Immature natural killer cell (primary cell): ENCODE measurements around the gene PTPRZ1. TPM values are rescaled to one million over a fixed set of nuclear protein-coding genes. Genes with fewer than 3 reads are reported as not detected.

Source experiments
- DNase-seq, 3 donors: peaks; one replicate each; pipeline ENCODE4 v3.0.0; 2022; ENCODE audit warnings: mixed read lengths in 1 of 3
- H3K27ac Mint-ChIP-seq, 6 donors: one replicate each; pipeline ENCODE4 v1.8.0; 2020; ENCODE audit warnings: mixed read lengths in 6 of 6, mild to moderate bottlenecking in 5 of 6, inconsistent platforms in 4 of 6, moderate library complexity in 3 of 6
- H3K27me3 Mint-ChIP-seq, 3 donors: one replicate each; pipeline ENCODE4 v1.8.0; 2020 to 2021; ENCODE audit warnings: low read depth in 3 of 3, mild to moderate bottlenecking in 3 of 3, mixed read lengths in 3 of 3, moderate library complexity in 3 of 3, inconsistent platforms in 1 of 3
- H3K36me3 Mint-ChIP-seq, 3 donors: one replicate each; pipeline ENCODE4 v1.8.0; 2020; ENCODE audit warnings: mixed read lengths in 3 of 3, inconsistent platforms in 2 of 3, mild to moderate bottlenecking in 2 of 3
- H3K4me1 Mint-ChIP-seq, 2 donors: one replicate each; pipeline ENCODE4 v1.8.0; 2020; ENCODE audit warnings: inconsistent platforms in 2 of 2, mild to moderate bottlenecking in 2 of 2, mixed read lengths in 2 of 2, moderate library complexity in 1 of 2
- H3K4me3 Mint-ChIP-seq, 5 donors: one replicate each; pipeline ENCODE4 v1.8.0; 2020; ENCODE audit warnings: mild to moderate bottlenecking in 5 of 5, mixed read lengths in 5 of 5, inconsistent platforms in 3 of 5, moderate library complexity in 3 of 5
- H3K9me3 Mint-ChIP-seq, 6 donors: one replicate each; pipeline ENCODE4 v1.8.0; 2020; ENCODE audit warnings: mild to moderate bottlenecking in 6 of 6, mixed read lengths in 6 of 6, inconsistent platforms in 4 of 6, moderate library complexity in 3 of 6
- polyA plus RNA-seq, 3 donors: library from polyadenylated mRNA; unstranded; fragments of 300-500 nt; fragmentation: Illumina TruSeq; gene quantifications; one replicate each; pipeline ENCODE4 v1.2.3, GENCODE V29; 2021

Gene PTPRZ1
- not detected for polyA plus RNA-seq

DNA sequence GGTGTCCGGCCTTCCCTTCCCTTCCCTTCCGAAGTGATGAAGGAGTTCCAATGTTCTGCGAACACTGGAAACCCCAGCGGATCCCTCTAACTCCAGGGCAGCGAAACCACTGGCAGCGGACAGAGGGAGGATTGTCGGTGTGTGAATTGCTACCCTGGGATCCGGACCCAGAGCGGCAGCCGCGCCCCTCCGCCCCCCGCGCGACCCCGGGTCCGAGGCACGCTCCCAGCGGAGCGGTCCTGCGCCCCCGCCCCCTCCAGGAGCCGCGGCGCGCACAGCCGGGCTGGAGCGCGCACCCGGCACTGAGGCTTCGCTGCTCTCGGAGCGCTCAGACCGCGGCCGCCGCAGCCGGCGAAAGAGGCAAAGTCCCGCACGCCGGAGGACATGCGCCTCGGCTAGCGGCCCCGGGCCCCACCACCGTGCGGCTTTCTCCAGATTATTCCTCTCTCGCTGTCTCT lies at the start of gene PTPRZ1:
Gene PTPRZ1, plus strand, starts transcription at position 331 of the 458 bp plus-strand sequence. CDS start 339 bp downstream, outside the sequence.
- DNase-seq: no peak
- Mint-ChIP-seq H3K27me3 (peaks cover 8 to 24% (median 13%) of the 10 kb centered on the region in 3 donors), H3K4me1 (peaks cover 0 to 6% of the 10 kb centered on the region in 2 donors), H3K27ac (no peak within 1 kb of the TSS), H3K9me3 (peaks cover 0 to 44% (median 10%) of the 10 kb centered on the region in 6 donors), H3K36me3 (peaks cover 0 to 4% (median 4%) of the 10 kb centered on the region in 3 donors), H3K4me3 (peak within 1 kb of the TSS in 3 of 5 donors; percentile 5 to 18 (median 7))

DNA sequence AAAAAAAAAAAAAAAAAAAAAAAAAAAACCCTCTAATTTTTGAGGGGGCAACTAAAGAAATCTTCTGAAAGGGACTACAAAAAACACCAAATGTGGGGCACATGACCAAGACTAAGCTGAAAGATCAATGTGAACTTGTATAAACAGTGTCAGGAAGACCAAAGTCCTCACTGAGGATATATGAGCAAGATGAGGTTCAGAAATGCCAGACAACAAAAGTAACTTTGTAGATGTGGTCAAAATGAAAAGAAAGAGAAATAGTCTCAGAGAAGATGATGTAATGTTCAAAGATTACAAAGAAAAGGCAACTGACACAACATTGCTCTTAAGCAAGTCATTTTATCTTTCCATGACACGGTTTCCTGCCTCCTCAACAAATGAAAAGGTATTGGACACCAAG lies 48.7 kb upstream of the PTPRZ1 start:
- Mint-ChIP-seq H3K9me3 (peaks cover 2 to 15% (median 6%) of the 10 kb centered on the region in 6 donors), H3K36me3 (no peaks in the 10 kb centered on the region), H3K4me3 (no peak overlapping the region), H3K4me1 (no peaks in the 10 kb centered on the region), H3K27me3 (peaks cover 0 to 4% (median 2%) of the 10 kb centered on the region in 3 donors), H3K27ac (no peak overlapping the region)
- no peak for DNase-seq

DNA sequence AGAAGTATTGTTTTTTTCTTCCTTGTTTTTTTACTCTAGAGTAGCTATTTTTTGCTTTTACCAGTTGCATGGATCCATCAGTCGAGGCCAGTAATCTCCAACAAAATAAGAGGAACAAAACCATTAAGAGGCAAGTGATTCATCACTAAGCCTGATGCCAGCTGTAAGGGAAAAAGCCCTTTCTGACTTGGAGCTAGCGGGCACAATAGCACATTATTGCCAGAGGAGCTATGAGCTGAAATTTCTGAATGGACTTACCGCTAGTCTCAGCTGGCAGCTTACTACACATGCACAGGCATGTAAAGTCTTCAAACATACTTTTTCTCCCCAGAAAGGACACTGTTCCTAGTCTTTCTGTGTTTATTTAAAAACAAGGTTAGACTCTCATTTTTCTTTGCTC lies 41.6 kb upstream of the PTPRZ1 start:
- Mint-ChIP-seq H3K4me1 (no peaks in the 10 kb centered on the region), H3K27me3 (no peaks in the 10 kb centered on the region), H3K27ac (no peak overlapping the region), H3K36me3 (no peaks in the 10 kb centered on the region), H3K4me3 (no peak overlapping the region), H3K9me3 (peaks cover 0 to 10% (median 3%) of the 10 kb centered on the region in 6 donors)
- no peak for DNase-seq

DNA sequence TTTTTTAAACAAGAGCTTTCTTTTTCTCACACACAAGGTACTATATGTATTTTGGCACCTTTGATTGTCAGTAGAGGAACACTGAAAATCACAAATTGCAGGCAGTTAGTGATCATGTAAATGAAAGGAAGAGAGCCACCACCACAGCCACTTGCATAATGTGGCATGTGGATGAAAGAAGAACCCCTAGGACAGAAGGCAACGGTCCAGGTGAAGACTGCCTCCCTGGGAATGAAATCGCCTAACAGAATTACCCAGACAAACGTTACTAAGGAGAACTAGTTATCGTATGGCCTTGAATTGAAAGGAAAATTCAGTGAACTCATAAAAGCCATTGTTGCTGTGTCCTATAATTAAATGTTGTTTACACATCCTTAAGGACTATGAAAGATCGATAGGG lies 41.2 kb upstream of the PTPRZ1 start:
- no peak for DNase-seq
- no peak overlapping the region for H3K27ac Mint-ChIP-seq
- H3K27me3 Mint-ChIP-seq: no peaks in the 10 kb centered on the region
- no peaks in the 10 kb centered on the region for H3K36me3 Mint-ChIP-seq
- peaks cover 0 to 10% (median 3%) of the 10 kb centered on the region in 6 donors for H3K9me3 Mint-ChIP-seq
- no peaks in the 10 kb centered on the region for H3K4me1 Mint-ChIP-seq
- H3K4me3 Mint-ChIP-seq: no peak overlapping the region

DNA sequence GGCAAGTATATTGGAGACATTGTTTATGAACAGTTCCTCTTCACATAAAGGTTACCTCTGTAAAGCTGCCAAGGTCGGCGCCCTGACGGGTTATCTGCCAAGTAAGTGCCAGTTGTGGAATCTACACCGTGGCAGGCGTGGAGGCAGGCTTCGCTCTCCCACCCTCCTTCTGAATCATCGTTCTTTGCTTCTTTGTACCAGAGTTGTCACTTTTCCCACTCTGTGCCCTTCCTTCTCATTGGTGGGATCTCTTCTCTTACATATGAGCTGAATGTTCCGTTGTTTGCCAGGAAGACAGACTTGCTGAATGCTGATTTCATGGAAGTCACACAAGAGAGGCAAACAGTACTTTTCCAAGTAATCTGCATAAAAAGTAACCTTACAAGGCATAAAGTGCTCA lies 40.6 kb upstream of the PTPRZ1 start:
- H3K36me3 Mint-ChIP-seq: no peaks in the 10 kb centered on the region
- no peak overlapping the region for H3K27ac Mint-ChIP-seq
- DNase-seq: no peak
- H3K4me3 Mint-ChIP-seq: no peak overlapping the region
- H3K9me3 Mint-ChIP-seq: peaks cover 0 to 10% (median 3%) of the 10 kb centered on the region in 6 donors
- no peaks in the 10 kb centered on the region for H3K27me3 Mint-ChIP-seq
- no peaks in the 10 kb centered on the region for H3K4me1 Mint-ChIP-seq

DNA sequence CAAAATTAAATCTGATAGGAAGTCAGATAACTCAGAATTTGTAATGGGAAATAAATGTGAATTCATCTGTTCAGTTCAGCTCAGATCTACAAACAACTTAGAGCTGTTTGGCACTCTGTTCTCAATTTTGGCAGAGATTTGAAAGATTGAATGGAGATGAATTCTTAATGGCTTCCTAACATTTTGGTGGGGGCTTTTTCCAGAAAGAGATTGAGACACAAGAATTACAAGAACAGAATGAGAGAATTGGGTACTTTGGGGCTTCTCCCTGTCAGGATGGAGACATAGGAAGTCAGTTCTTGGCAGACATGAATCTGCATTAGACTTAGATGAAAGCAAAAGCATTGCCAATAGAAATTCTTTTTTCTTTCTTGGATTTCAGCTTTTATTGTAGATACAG lies 39.0 kb upstream of the PTPRZ1 start:
- peaks cover 0 to 10% (median 3%) of the 10 kb centered on the region in 6 donors for H3K9me3 Mint-ChIP-seq
- no peak overlapping the region for H3K27ac Mint-ChIP-seq
- no peak for DNase-seq
- H3K4me3 Mint-ChIP-seq: no peak overlapping the region
- no peaks in the 10 kb centered on the region for H3K36me3 Mint-ChIP-seq
- H3K4me1 Mint-ChIP-seq: no peaks in the 10 kb centered on the region
- no peaks in the 10 kb centered on the region for H3K27me3 Mint-ChIP-seq

DNA sequence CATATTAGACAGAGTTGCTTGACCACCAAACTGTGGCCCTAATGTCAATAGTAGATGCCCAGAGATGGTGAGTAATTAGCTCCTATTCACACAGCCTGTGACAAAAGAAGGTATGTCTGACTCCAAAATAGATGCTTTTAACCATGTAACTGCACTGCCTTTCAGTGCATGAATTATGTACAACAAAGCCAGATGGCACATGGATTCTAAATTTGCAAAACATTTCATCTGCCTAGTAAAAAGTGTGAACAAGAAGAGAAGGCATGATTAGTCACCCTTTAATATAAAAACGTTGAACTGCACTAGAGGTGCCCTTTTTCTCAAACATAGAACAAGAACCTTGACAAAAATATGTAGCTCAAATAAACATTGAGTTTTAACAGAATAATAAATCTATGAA lies 35.5 kb upstream of the PTPRZ1 start:
- Mint-ChIP-seq H3K27ac (no peak overlapping the region), H3K9me3 (peaks cover 0 to 19% (median 2%) of the 10 kb centered on the region in 6 donors), H3K4me1 (no peaks in the 10 kb centered on the region), H3K36me3 (no peaks in the 10 kb centered on the region), H3K4me3 (no peak overlapping the region), H3K27me3 (no peaks in the 10 kb centered on the region)
- no peak for DNase-seq

DNA sequence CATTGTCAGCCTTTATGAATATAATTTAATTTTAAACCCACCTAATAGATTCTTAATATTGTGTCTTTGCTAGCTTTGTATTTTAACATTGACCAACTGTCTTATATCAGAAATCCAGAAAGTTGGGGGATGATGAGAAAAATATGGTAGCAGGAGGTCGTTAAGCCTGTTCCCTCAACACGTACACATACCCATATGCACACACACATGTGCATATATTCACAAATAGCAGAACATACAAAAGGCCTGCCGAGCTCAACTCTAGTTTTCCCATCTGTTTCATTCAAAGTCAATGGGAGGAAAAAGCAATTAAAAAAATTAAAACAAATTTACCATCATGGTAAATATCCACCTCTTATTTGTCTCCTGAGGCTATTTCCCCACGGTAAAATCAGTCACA lies 25.9 kb upstream of the PTPRZ1 start:
- H3K4me3 Mint-ChIP-seq: no peak overlapping the region
- peaks cover 0 to 3% (median 1%) of the 10 kb centered on the region in 3 donors for H3K27me3 Mint-ChIP-seq
- H3K36me3 Mint-ChIP-seq: no peaks in the 10 kb centered on the region
- H3K4me1 Mint-ChIP-seq: no peaks in the 10 kb centered on the region
- no peak for DNase-seq
- H3K27ac Mint-ChIP-seq: no peak overlapping the region
- peaks cover 4 to 14% (median 8%) of the 10 kb centered on the region in 6 donors for H3K9me3 Mint-ChIP-seq

DNA sequence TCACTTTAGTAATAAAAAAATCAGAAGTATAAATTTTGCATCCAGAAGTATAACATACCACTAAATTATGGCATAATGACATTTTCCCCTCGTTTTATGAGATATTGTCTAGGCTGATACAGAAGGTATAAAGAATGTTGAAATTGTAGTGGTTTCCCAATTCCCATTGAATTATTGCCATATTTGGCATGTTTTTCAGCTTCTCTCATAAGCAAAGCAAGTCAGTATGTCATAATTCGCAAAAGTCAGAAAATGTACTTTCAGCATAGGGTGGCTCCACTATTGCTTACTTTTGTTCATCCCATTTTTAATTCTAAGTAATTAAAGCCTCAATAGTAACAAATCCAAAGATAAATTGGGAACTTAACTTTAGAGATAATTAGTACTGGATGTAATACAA lies 19.7 kb upstream of the PTPRZ1 start:
- H3K36me3 Mint-ChIP-seq: no peaks in the 10 kb centered on the region
- peaks cover 0 to 2% (median 1%) of the 10 kb centered on the region in 3 donors for H3K27me3 Mint-ChIP-seq
- H3K4me3 Mint-ChIP-seq: no peak overlapping the region
- no peaks in the 10 kb centered on the region for H3K4me1 Mint-ChIP-seq
- no peak overlapping the region for H3K27ac Mint-ChIP-seq
- peaks cover 2 to 8% (median 6%) of the 10 kb centered on the region in 6 donors for H3K9me3 Mint-ChIP-seq
- DNase-seq: no peak

DNA sequence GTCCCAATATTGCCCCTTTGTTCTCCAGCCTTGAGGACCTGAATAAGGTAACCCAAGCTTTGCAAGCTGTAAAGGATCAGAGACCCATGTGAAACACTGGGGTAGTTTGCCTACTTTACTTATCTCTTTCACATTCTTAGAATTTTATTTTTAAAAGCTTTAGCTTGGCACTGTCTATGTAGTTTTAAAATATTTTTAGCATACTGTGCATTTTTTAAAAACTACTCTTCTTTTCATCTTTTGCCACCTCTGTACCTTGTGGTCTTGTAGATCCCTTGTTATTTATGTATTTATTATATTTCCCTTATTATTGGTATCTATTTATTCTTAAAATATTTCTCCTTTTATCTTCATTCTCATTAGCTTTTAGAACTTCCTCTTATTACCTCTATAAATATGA lies 12.0 kb upstream of the PTPRZ1 start:
- H3K27ac Mint-ChIP-seq: no peak overlapping the region
- no peaks in the 10 kb centered on the region for H3K36me3 Mint-ChIP-seq
- H3K27me3 Mint-ChIP-seq: peaks cover 0 to 5% (median 2%) of the 10 kb centered on the region in 3 donors
- H3K4me3 Mint-ChIP-seq: no peak overlapping the region
- no peaks in the 10 kb centered on the region for H3K4me1 Mint-ChIP-seq
- peaks cover 3 to 9% (median 5%) of the 10 kb centered on the region in 6 donors for H3K9me3 Mint-ChIP-seq
- no peak for DNase-seq

DNA sequence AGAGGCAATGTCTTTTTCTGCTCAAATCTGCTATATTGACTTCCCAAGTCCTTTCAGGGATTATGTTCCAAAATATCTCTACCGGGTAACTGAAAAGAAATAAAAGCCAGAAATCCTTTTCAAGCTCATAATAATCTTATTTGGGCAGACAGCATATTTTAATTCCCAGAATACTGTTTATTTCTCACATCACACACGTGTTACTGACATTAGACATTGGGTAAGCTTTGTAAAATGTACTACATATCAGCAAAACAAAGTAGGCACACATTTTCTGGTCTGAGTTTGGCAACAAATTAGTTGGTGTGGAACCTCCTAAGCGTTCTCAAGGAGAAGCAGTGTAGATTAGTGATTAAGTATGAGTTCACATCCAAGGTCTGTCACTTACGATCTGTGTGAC lies 10.4 kb upstream of the PTPRZ1 start:
- H3K27ac Mint-ChIP-seq: no peak overlapping the region
- no peaks in the 10 kb centered on the region for H3K4me1 Mint-ChIP-seq
- peaks cover 0 to 5% (median 0%) of the 10 kb centered on the region in 3 donors for H3K27me3 Mint-ChIP-seq
- H3K9me3 Mint-ChIP-seq: peaks cover 0 to 18% (median 8%) of the 10 kb centered on the region in 6 donors
- no peak overlapping the region for H3K4me3 Mint-ChIP-seq
- no peak for DNase-seq
- H3K36me3 Mint-ChIP-seq: no peaks in the 10 kb centered on the region

DNA sequence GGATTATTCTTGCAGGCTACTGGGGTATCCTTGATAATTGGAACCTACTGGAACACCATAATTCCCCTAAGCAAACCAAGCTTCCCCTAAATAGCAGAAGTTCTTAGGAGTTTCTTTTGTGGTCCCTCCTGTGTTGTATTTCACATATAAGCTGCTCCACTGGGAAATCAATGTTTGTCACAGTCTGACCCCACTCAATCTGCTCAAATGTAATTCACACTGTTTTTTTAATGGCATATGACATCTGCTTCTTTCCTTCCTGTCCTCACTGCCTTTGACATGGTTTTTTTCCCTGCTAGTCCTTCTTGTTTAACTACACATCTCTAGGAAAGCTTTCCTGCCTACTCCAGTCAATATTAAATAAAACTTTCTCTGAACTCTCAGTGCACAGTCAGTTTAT lies 1.8 kb upstream of the PTPRZ1 start:
- no peak for DNase-seq
- H3K9me3 Mint-ChIP-seq: peaks cover 6 to 47% (median 10%) of the 10 kb centered on the region in 6 donors
- peaks cover 8 to 24% (median 13%) of the 10 kb centered on the region in 3 donors for H3K27me3 Mint-ChIP-seq
- peaks cover 0 to 4% (median 4%) of the 10 kb centered on the region in 3 donors for H3K36me3 Mint-ChIP-seq
- peaks cover 0 to 6% of the 10 kb centered on the region in 2 donors for H3K4me1 Mint-ChIP-seq
- no peak overlapping the region for H3K27ac Mint-ChIP-seq
- no peak overlapping the region for H3K4me3 Mint-ChIP-seq

DNA sequence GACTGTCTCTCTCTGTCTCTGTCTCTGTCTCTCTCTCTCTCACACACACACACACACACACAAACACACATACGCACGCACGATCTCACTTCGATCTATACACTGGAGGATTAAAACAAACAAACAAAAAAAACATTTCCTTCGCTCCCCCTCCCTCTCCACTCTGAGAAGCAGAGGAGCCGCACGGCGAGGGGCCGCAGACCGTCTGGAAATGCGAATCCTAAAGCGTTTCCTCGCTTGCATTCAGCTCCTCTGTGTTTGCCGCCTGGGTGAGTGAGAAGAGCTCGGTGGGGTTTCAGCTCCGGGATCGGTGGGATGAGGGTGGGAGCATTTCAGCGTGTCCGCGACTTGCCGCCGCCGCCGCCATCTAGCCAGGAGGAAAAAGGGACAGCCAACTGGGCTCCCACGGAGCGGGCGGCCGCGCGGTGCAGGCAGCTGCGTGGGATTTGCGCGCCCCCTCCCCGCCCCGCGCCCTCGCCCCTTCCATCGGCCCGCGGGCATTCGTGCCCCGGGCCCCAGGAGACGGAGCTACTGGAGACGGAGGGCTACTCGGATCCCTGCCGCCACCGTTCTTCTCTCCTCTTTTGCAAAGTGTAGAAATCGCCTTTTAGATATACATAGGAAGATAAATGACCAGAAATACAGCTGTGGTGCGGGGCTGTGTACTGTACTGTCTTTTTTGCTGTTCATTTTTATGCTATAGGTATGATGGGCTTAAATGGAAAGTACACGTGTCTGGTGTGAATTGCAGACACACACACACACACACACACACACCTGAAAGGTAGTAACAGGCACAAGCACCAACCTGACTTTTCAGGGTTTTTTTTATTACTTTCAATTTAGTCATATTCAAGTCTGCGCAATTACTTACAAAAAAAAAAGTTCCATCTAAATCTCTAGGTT lies 581 bp downstream of the PTPRZ1 start:
- H3K9me3 Mint-ChIP-seq: peaks cover 0 to 44% (median 10%) of the 10 kb centered on the region in 6 donors
- H3K27ac Mint-ChIP-seq: no peak overlapping the region
- peaks cover 0 to 4% (median 4%) of the 10 kb centered on the region in 3 donors for H3K36me3 Mint-ChIP-seq
- H3K4me1 Mint-ChIP-seq: peaks cover 0 to 6% of the 10 kb centered on the region in 2 donors
- no peak for DNase-seq
- H3K27me3 Mint-ChIP-seq: peaks cover 8 to 24% (median 13%) of the 10 kb centered on the region in 3 donors
- H3K4me3 Mint-ChIP-seq: peak overlapping the region in 3 of 5 donors; percentile 5 to 18 (median 7)

DNA sequence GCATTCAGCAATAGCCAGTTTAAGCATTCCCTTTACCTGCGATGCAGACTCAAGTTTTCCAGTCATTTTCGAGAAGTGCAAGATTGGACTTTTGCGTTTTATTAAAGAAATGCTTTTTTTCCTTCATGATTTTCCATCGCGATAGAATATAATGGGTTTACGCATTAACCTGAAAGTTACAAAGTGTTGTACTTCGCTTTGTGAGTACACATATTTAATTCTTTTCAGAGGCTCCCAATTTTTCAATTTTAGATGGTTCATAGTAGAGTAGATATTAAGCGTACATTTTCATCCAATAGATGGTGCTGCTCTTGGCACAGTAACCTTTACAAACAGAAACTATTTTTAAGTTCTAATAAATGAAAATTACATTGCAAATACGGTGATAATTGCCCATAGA lies 1.3 kb downstream of the PTPRZ1 start:
- H3K9me3 Mint-ChIP-seq: peaks cover 0 to 44% (median 10%) of the 10 kb centered on the region in 6 donors
- DNase-seq: no peak
- peaks cover 0 to 6% of the 10 kb centered on the region in 2 donors for H3K4me1 Mint-ChIP-seq
- peaks cover 8 to 24% (median 13%) of the 10 kb centered on the region in 3 donors for H3K27me3 Mint-ChIP-seq
- peaks cover 0 to 4% (median 4%) of the 10 kb centered on the region in 3 donors for H3K36me3 Mint-ChIP-seq
- no peak overlapping the region for H3K27ac Mint-ChIP-seq
- H3K4me3 Mint-ChIP-seq: no peak overlapping the region
